Rectal smooth muscle tissue (tissue), 1 donor: ENCODE data around the gene NTNG2.

Experiments used
- H3K27ac ChIP-seq: one replicate; pipeline ENCODE4 v1.7.0; 2013; ENCODE audit warnings: low read depth, low read length, inconsistent platforms
- H3K27me3 ChIP-seq: one replicate; pipeline ENCODE4 v1.7.0; 2013; ENCODE audit warnings: low read length; ENCODE audit not compliant: control insufficient read depth, insufficient read depth
- H3K36me3 ChIP-seq: one replicate; pipeline ENCODE4 v1.7.0; 2013; ENCODE audit warnings: low read length; ENCODE audit not compliant: control insufficient read depth, insufficient read depth
- H3K4me1 ChIP-seq: one replicate; pipeline ENCODE4 v1.7.0; 2013; ENCODE audit warnings: low read length; ENCODE audit not compliant: control insufficient read depth, insufficient read depth
- H3K4me3 ChIP-seq: one replicate; pipeline ENCODE4 v1.7.0; 2013; ENCODE audit warnings: low read length
- H3K9ac ChIP-seq: one replicate; pipeline ENCODE4 v1.7.0; 2013; ENCODE audit warnings: low read length

The NTNG2 gene

GRCh38 chr9:132201780-132202703, 40.2 kb downstream of the NTNG2 start:
- H3K4me1 ChIP-seq, result no peaks in the 10 kb centered on the region
- H3K4me3 ChIP-seq, result no peak overlapping the region
- no peaks in the 10 kb centered on the region for H3K36me3 ChIP-seq
- no peak overlapping the region for H3K27ac ChIP-seq
- H3K27me3 ChIP-seq, result peaks cover 3% of the 10 kb centered on the region
- no peak overlapping the region for H3K9ac ChIP-seq

GRCh38 chr9:132204883-132205282, 43.0 kb downstream of the NTNG2 start:
- peaks cover 3% of the 10 kb centered on the region for H3K27me3 ChIP-seq
- no peaks in the 10 kb centered on the region for H3K4me1 ChIP-seq
- H3K27ac ChIP-seq, result no peak overlapping the region
- no peaks in the 10 kb centered on the region for H3K36me3 ChIP-seq
- no peak overlapping the region for H3K4me3 ChIP-seq
- no peak overlapping the region for H3K9ac ChIP-seq

- H3K36me3 ChIP-seq, result no peaks in the 10 kb centered on the region
- no peak overlapping the region for H3K4me3 ChIP-seq
- H3K27ac ChIP-seq, result no peak overlapping the region
- no peak overlapping the region for H3K9ac ChIP-seq
- H3K27me3 ChIP-seq, result no peaks in the 10 kb centered on the region
- no peaks in the 10 kb centered on the region for H3K4me1 ChIP-seq
Observed at GRCh38 chr9:132207215-132207614, 45.4 kb downstream of the NTNG2 start.

GRCh38 chr9:132207839-132208615, 46.2 kb downstream of the NTNG2 start:
- Histone ChIP-seq H3K27ac (no peak overlapping the region), H3K27me3 (no peaks in the 10 kb centered on the region), H3K9ac (no peak overlapping the region), H3K36me3 (no peaks in the 10 kb centered on the region), H3K4me3 (no peak overlapping the region), H3K4me1 (no peaks in the 10 kb centered on the region)

GRCh38 chr9:132209228-132209627, 47.4 kb downstream of the NTNG2 start:
- Histone ChIP-seq H3K4me3 (no peak overlapping the region), H3K9ac (no peak overlapping the region), H3K27ac (no peak overlapping the region)

GRCh38 chr9:132210472-132211145, 48.8 kb downstream of the NTNG2 start:
- no peak overlapping the region for H3K4me3 ChIP-seq
- no peaks in the 10 kb centered on the region for H3K36me3 ChIP-seq
- no peak overlapping the region for H3K27ac ChIP-seq
- H3K9ac ChIP-seq, result no peak overlapping the region
- H3K27me3 ChIP-seq, result no peaks in the 10 kb centered on the region
- peaks cover 7% of the 10 kb centered on the region for H3K4me1 ChIP-seq

More at GRCh38 chr9:132209228-132209627, 47.4 kb downstream of the NTNG2 start:
- Histone ChIP-seq H3K36me3 (no peaks in the 10 kb centered on the region), H3K4me1 (peaks cover 5% of the 10 kb centered on the region), H3K27me3 (no peaks in the 10 kb centered on the region)

GRCh38 chr9:132211570-132211969, 49.7 kb downstream of the NTNG2 start:
- Histone ChIP-seq H3K9ac (no peak overlapping the region), H3K27ac (no peak overlapping the region), H3K4me3 (no peak overlapping the region), H3K4me1 (peaks cover 7% of the 10 kb centered on the region), H3K27me3 (no peaks in the 10 kb centered on the region), H3K36me3 (no peaks in the 10 kb centered on the region)

GRCh38 chr9:132214027-132214622, 52.3 kb downstream of the NTNG2 start:
- no peak overlapping the region for H3K4me3 ChIP-seq
- H3K9ac ChIP-seq, result no peak overlapping the region

GRCh38 chr9:132216861-132217619, 55.2 kb downstream of the NTNG2 start:
- H3K4me1 ChIP-seq, result peaks cover 7% of the 10 kb centered on the region
- no peak overlapping the region for H3K4me3 ChIP-seq
- no peak overlapping the region for H3K9ac ChIP-seq
- no peaks in the 10 kb centered on the region for H3K27me3 ChIP-seq
- H3K27ac ChIP-seq, result no peak overlapping the region
- H3K36me3 ChIP-seq, result no peaks in the 10 kb centered on the region

More at GRCh38 chr9:132214027-132214622, 52.3 kb downstream of the NTNG2 start:
- peak overlapping the region; percentile 46 for H3K27ac ChIP-seq
- peaks cover 7% of the 10 kb centered on the region for H3K4me1 ChIP-seq
- H3K27me3 ChIP-seq, result no peaks in the 10 kb centered on the region
- H3K36me3 ChIP-seq, result no peaks in the 10 kb centered on the region

GRCh38 chr9:132218208-132218607, 56.4 kb downstream of the NTNG2 start:
- peaks cover 7% of the 10 kb centered on the region for H3K4me1 ChIP-seq
- H3K27ac ChIP-seq, result no peak overlapping the region
- no peaks in the 10 kb centered on the region for H3K27me3 ChIP-seq
- H3K36me3 ChIP-seq, result no peaks in the 10 kb centered on the region
- no peak overlapping the region for H3K9ac ChIP-seq
- no peak overlapping the region for H3K4me3 ChIP-seq

GRCh38 chr9:132221941-132222340, 60.1 kb downstream of the NTNG2 start:
- Histone ChIP-seq H3K27me3 (no peaks in the 10 kb centered on the region), H3K27ac (no peak overlapping the region), H3K9ac (no peak overlapping the region), H3K4me1 (no peaks in the 10 kb centered on the region), H3K4me3 (no peak overlapping the region), H3K36me3 (no peaks in the 10 kb centered on the region)
